Duodenal mucosa (tissue), 2 donors: ENCODE data around the gene PRKCSH.
"Not testable (repeated sequence)": the region's sequence is repeated elsewhere in the genome, so short reads cannot be mapped to it uniquely, and the experiment has no call there.

ENCODE experiments used
- H3K27ac ChIP-seq: one replicate; pipeline ENCODE4 v1.7.0; 2013; ENCODE audit warnings: low read depth, low read length
- H3K27me3 ChIP-seq, 2 donors: one replicate each; pipeline ENCODE4 v1.7.0; 2013; ENCODE audit warnings: low read length in 2 of 2, control low read depth in 1 of 2; ENCODE audit not compliant: insufficient read depth in 2 of 2, control insufficient read depth in 1 of 2
- H3K36me3 ChIP-seq, 2 donors: one replicate each; pipeline ENCODE4 v1.7.0; 2013; ENCODE audit warnings: low read length in 2 of 2, control low read depth in 1 of 2; ENCODE audit not compliant: insufficient read depth in 2 of 2, control insufficient read depth in 1 of 2
- H3K4me1 ChIP-seq, 2 donors: one replicate each; pipeline ENCODE4 v1.7.0; 2013; ENCODE audit warnings: low read length in 2 of 2, control low read depth in 1 of 2; ENCODE audit not compliant: insufficient read depth in 2 of 2, control insufficient read depth in 1 of 2
- H3K4me3 ChIP-seq, 2 donors: one replicate each; pipeline ENCODE4 v1.7.0; 2013; ENCODE audit warnings: low read length in 2 of 2, low read depth in 1 of 2
- H3K9ac ChIP-seq, 2 donors: one replicate each; pipeline ENCODE4 v1.7.0; 2013; ENCODE audit warnings: low read length in 2 of 2, low read depth in 1 of 2
- H3K9me3 ChIP-seq, 2 donors: one replicate each; pipeline ENCODE4 v1.7.0; 2013; ENCODE audit warnings: low read length in 2 of 2, control low read depth in 1 of 2; ENCODE audit not compliant: control insufficient read depth in 1 of 2

The PRKCSH gene

GRCh38 chr19:11458912-11459311 is 23.5 kb downstream of the PRKCSH start:
- not testable (repeated sequence) for H3K9ac ChIP-seq, H3K4me3 ChIP-seq, H3K9me3 ChIP-seq, H3K4me1 ChIP-seq, H3K36me3 ChIP-seq, H3K27ac ChIP-seq, H3K27me3 ChIP-seq

- no peak overlapping the region for H3K27ac ChIP-seq
- no peaks in the 10 kb centered on the region for H3K36me3 ChIP-seq
- H3K9ac ChIP-seq: no peak overlapping the region
- H3K4me1 ChIP-seq: no peaks in the 10 kb centered on the region
- H3K4me3 ChIP-seq: no peak overlapping the region
- H3K9me3 ChIP-seq: no peaks in the 10 kb centered on the region
- peaks cover 0 to 7% of the 10 kb centered on the region in 2 donors for H3K27me3 ChIP-seq
Observed at GRCh38 chr19:11460207-11460606, 24.8 kb downstream of the PRKCSH start.

GRCh38 chr19:11461453-11461852 is 26.0 kb downstream of the PRKCSH start:
- H3K27ac ChIP-seq: no peak overlapping the region
- no peaks in the 10 kb centered on the region for H3K4me1 ChIP-seq
- H3K36me3 ChIP-seq: no peaks in the 10 kb centered on the region
- no peak overlapping the region for H3K9ac ChIP-seq
- H3K27me3 ChIP-seq: peaks cover 0 to 8% of the 10 kb centered on the region in 2 donors
- no peak overlapping the region for H3K4me3 ChIP-seq
- H3K9me3 ChIP-seq: no peaks in the 10 kb centered on the region

- no peak overlapping the region for H3K27ac ChIP-seq
- no peak overlapping the region for H3K4me3 ChIP-seq
- peaks cover 0 to 8% of the 10 kb centered on the region in 2 donors for H3K27me3 ChIP-seq
- H3K9ac ChIP-seq: no peak overlapping the region
- H3K9me3 ChIP-seq: no peaks in the 10 kb centered on the region
- H3K36me3 ChIP-seq: no peaks in the 10 kb centered on the region
- H3K4me1 ChIP-seq: no peaks in the 10 kb centered on the region
Observed at GRCh38 chr19:11463391-11463790, 28.0 kb downstream of the PRKCSH start.

GRCh38 chr19:11464333-11465265 is 29.2 kb downstream of the PRKCSH start:
- Histone ChIP-seq H3K27ac (no peak overlapping the region), H3K36me3 (no peaks in the 10 kb centered on the region), H3K9me3 (no peaks in the 10 kb centered on the region), H3K27me3 (peaks cover 0 to 8% of the 10 kb centered on the region in 2 donors), H3K9ac (no peak overlapping the region), H3K4me3 (no peak overlapping the region), H3K4me1 (no peaks in the 10 kb centered on the region)

GRCh38 chr19:11465600-11465999 is 30.2 kb downstream of the PRKCSH start:
- Histone ChIP-seq H3K27ac (no peak overlapping the region), H3K4me1 (no peaks in the 10 kb centered on the region), H3K9ac (no peak overlapping the region), H3K9me3 (no peaks in the 10 kb centered on the region), H3K4me3 (no peak overlapping the region), H3K27me3 (peaks cover 0 to 8% of the 10 kb centered on the region in 2 donors), H3K36me3 (no peaks in the 10 kb centered on the region)

- H3K36me3 ChIP-seq, H3K9me3 ChIP-seq, H3K27me3 ChIP-seq, H3K27ac ChIP-seq, H3K4me1 ChIP-seq, H3K9ac ChIP-seq, H3K4me3 ChIP-seq: not testable (repeated sequence)
Observed at GRCh38 chr19:11468266-11468845, 32.9 kb downstream of the PRKCSH start.

GRCh38 chr19:11473725-11474124 is 38.3 kb downstream of the PRKCSH start:
- H3K9me3 ChIP-seq: no peaks in the 10 kb centered on the region
- no peak overlapping the region for H3K4me3 ChIP-seq
- H3K27me3 ChIP-seq: peaks cover 2 to 4% of the 10 kb centered on the region in 2 donors
- no peaks in the 10 kb centered on the region for H3K36me3 ChIP-seq
- no peak overlapping the region for H3K9ac ChIP-seq
- H3K4me1 ChIP-seq: no peaks in the 10 kb centered on the region
- H3K27ac ChIP-seq: no peak overlapping the region

GRCh38 chr19:11475343-11475742 is 39.9 kb downstream of the PRKCSH start:
- not testable (repeated sequence) for H3K27me3 ChIP-seq, H3K9me3 ChIP-seq, H3K36me3 ChIP-seq, H3K9ac ChIP-seq, H3K27ac ChIP-seq, H3K4me1 ChIP-seq, H3K4me3 ChIP-seq

GRCh38 chr19:11475861-11476260 is 40.4 kb downstream of the PRKCSH start:
- Histone ChIP-seq H3K4me3 (no peak overlapping the region), H3K27me3 (peaks cover 4 to 7% of the 10 kb centered on the region in 2 donors), H3K27ac (no peak overlapping the region), H3K36me3 (no peaks in the 10 kb centered on the region), H3K9me3 (no peaks in the 10 kb centered on the region), H3K4me1 (no peaks in the 10 kb centered on the region), H3K9ac (no peak overlapping the region)
